Fibroblast of the aortic adventitia (primary cell): Measurements from ENCODE around the gene SPEF1. TPM values are rescaled to one million over a fixed set of nuclear protein-coding genes. Genes with fewer than 3 reads are reported as not detected.

ENCODE experiments used
- DNase-seq: peaks from one replicate; pipeline ENCODE4 v3.0.0-alpha.2; 2010; ENCODE audit warnings: low read depth
- H3K4me3 ChIP-seq: 2 replicates; pipeline ENCODE4 v1.5.1; 2011; ENCODE audit warnings: low read depth, mild to moderate bottlenecking, control low read depth, low read length, moderate library complexity
- total RNA-seq: library from RNA; depleted of rRNA; stranded (reverse); fragments of >200 nt; gene quantifications from 2 replicates; pipeline ENCODE4 v1.2.3, GENCODE V29; 2012; ENCODE audit warnings: low replicate concordance
- TF ChIP-seq, protein P1 (sequence below): IDR thresholded peaks from 2 replicates; pipeline ENCODE4 v1.5.1; 2011; ENCODE audit warnings: mild to moderate bottlenecking, low read length, control low read depth, inconsistent platforms; ENCODE audit not compliant: insufficient read depth

SPEF1 gene
- total RNA-seq, 1 donor, result 0.09 TPM

DNA sequence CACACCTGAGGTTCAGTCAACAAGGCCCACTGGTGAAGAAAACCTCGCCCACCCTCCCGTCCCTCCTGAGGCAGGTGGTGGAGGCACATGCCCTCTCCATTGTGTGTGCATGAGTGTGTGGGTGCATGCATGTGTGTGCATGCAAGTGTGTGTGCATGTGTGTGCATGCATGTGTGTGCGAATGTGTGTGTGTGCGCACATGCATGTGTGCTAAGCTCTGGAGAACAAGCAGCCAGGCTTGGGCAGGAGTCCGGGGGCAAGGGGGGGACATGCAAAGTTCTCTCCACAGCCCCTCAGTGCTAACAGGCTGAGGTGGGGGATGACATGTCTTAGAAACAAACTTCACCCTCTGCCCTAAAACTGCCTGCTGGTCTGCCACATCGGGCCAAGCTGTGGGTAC lies 51.9 kb downstream of the SPEF1 start:
- H3K4me3 ChIP-seq, result no peak overlapping the region
- TF ChIP-seq, protein P1, sequence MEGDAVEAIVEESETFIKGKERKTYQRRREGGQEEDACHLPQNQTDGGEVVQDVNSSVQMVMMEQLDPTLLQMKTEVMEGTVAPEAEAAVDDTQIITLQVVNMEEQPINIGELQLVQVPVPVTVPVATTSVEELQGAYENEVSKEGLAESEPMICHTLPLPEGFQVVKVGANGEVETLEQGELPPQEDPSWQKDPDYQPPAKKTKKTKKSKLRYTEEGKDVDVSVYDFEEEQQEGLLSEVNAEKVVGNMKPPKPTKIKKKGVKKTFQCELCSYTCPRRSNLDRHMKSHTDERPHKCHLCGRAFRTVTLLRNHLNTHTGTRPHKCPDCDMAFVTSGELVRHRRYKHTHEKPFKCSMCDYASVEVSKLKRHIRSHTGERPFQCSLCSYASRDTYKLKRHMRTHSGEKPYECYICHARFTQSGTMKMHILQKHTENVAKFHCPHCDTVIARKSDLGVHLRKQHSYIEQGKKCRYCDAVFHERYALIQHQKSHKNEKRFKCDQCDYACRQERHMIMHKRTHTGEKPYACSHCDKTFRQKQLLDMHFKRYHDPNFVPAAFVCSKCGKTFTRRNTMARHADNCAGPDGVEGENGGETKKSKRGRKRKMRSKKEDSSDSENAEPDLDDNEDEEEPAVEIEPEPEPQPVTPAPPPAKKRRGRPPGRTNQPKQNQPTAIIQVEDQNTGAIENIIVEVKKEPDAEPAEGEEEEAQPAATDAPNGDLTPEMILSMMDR, result no peak
- DNase-seq, result no peak

DNA sequence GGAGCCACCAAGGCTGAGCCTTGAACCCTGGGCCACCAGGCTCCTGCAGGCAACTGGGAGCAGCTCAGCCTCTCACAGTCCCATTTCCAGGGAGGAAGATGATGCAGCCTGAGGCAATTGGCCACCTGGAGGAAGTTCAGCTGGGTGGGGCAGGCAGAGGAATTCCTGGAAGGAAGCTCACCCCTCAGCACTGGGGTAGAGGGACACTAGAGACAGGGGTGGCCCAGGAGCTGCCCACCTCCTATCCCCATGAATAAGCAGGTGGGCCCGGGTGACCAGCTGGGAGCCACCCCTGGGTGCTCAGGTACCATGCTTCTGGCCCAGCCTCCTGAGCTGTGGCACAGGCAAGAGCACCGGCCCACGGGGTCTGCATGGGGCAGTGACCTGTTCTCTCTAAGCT lies 52.4 kb downstream of the SPEF1 start:
- DNase-seq, result no peak
- TF ChIP-seq, protein P1, result no peak
- H3K4me3 ChIP-seq, result no peak overlapping the region

DNA sequence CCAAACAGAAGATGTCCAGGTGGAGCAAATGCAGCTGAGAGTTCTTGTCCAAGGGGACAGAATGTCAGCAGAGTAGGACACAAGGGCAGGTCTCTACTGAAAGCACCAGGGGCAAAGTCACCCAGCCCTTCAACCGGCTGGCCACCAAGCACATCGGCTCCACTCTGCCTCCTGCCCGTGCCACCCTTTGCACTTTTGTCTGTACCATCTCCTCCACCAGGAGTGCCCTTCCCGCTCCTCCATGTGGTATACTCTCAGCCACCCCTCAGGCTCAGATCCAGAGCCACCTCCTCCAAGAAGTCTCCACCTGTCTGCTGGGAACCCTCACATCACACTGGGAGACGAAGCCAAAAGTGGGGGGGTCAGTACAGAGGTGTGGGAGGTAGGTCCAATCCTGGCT lies 52.9 kb downstream of the SPEF1 start:
- no peak overlapping the region for H3K4me3 ChIP-seq
- DNase-seq, result no peak
- TF ChIP-seq, protein P1, result no peak

Other genes with a start within 250 kb of the SPEF1 start
- not detected in 2 replicates for gene GFRA4, start 118.0 kb downstream of the SPEF1 start, total RNA-seq
- gene ADAM33, start 99.4 kb downstream of the SPEF1 start, total RNA-seq, result 68.6 and 145 TPM in 2 replicates
- 0.08 TPM in 1 of 2 replicates, not detected in the other for gene SIGLEC1, start 68.8 kb downstream of the SPEF1 start, total RNA-seq
- 0.18 and 8.3 TPM in 2 replicates for gene HSPA12B, start 48.8 kb downstream of the SPEF1 start, total RNA-seq
- 28.4 and 37.7 TPM in 2 replicates for gene ADISSP, start 13.7 kb downstream of the SPEF1 start, total RNA-seq
- gene CENPB, start 5.3 kb upstream of the SPEF1 start, total RNA-seq, result 94.8 and 170 TPM in 2 replicates
- 51.0 and 58.5 TPM in 2 replicates for gene CDC25B, start 14.9 kb upstream of the SPEF1 start, total RNA-seq
- gene AP5S1, start 39.1 kb upstream of the SPEF1 start, total RNA-seq, result 9.4 and 20.4 TPM in 2 replicates
- gene MAVS, start 65.4 kb upstream of the SPEF1 start, total RNA-seq, result 16.4 and 23.7 TPM in 2 replicates
- gene PANK2, start 107.9 kb upstream of the SPEF1 start, total RNA-seq, result 54.9 and 102 TPM in 2 replicates
- 17.6 and 61.2 TPM in 2 replicates for gene RNF24, start 234.1 kb upstream of the SPEF1 start, total RNA-seq